GM18520 (cell line): Measurements from ENCODE around the gene DUSP19.

Experiments used
- ATAC-seq: cut with Tn5 transposase; IDR thresholded peaks from one replicate; pipeline ENCODE4 v1.9.1; 2021; ENCODE audit not compliant: unreplicated experiment

The DUSP19 gene

DNA sequence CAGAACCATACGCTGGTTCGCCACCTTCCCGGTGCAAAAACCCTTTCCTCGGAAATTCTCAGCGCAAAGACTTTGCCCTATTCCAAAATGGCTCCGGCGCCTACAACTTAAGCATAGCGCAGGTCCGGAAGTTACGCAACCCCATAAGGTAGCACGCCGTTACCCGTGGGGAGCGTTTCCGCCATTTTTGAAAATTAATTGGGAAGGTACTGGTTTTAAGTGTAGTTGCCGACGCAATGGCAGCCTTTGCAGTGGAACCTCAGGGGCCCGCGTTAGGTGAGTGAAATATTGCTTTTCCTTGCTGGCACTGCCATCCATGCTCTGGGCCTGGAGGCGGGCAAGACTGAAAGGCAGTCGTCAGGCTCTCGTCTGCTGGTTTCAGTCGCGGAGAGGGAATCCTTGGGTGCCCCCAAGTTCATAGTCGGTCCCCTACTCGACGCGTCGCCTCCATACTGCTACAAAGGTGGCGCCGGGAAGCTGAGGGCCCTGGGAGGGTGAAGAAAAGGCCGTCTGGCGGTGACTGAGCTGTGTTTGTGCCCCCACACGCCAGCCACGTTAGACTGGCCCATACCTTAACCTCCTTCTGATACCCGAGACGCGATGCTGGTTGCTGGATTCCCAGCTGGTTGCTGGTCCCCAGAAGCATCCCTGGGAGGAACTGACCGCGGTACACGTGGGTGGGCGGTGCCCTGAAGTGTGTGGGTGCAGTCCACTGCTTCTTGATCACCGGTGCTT is 45.8 kb downstream of the DUSP19 start, which contains the start of gene NUP35:
Gene NUP35 (plus strand): TSS at position 222 of the 735 bp plus-strand sequence. CDS start 15 bp downstream, at position 237.
- ATAC-seq, result peak; percentile 86

DNA sequence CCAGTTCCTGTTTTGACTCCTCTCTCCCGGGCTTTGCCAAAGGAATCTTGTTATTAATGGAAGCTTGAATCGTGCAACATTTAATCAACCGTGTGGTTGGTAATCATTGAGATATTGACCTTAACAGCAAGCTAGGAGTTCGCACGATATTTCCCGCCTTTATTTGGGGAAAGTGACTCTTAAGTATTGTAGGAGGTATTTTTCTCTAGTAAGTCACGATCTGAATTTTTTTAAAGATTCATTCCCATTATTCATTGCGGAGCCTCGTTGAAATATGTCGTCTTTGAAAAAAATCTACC is 46.4 kb downstream of the DUSP19 start:
- no peak for ATAC-seq

DNA sequence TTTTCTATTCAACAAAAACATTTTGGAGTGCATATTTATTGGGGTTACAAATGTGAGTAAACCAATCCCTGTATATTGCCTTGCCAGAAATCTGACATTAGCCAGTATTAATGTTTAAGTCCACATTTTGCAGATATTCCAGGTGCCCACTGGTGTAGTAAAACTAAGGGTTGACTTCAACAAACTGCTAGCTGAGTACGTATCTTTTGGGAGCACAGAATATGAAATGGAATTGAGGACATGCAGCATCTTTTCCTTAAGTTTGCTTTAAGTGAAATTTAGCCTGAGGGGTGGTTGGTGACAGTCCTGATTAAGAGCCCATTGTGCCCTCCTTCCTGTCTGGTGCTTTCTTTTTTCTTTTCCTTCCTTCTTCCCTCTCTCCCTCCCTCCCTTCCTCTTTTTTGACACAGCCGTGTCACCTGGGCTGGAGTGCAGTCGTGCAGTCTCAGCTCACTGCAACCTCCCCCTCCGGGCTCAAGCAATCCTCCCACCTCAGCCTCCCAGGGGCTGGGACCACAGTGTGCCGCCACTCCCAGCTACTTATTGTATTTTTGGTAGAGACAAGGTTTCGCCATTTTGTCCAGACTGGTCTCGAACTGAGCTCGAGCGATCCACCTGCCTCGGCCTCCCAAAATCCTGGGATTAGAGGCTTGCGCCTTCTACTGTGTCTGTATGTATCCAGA is 47.3 kb downstream of the DUSP19 start:
- ATAC-seq, result no peak

DNA sequence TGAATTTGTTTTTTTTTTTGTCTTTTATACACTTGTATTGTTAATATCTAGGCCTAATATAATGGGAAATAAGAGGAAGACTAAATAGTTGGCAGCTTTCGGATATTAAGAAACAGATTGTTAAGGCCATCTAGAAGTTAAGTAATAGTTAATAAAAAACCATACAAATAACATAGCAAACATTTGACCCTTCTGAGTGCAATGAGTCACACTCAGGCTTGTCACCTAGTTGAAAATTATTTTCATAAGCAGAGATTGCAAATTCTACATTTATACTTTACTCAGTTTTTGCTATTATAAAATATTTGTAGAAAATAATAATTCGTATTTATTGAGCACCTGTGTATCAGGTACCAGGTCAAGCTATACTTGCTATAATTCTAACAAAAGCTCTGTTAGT is 48.1 kb downstream of the DUSP19 start:
- no peak for ATAC-seq

DNA sequence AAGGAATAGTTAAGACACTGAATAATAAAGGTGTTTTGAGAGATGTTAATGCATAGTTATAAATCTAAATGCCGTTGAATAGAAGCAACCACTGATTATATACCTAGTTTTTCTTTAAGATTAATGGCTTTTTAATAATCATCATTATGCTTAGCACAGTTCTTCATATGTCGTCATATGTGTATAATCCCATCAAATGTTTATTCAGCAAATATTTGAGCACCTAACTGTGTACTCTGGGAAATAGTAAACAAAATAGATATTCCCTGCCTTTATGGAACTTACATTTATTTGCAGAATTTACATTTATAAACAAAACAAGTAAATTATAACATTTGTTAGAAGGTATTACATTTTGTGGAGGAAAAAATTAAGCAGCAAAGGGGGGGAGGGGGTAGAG is 55.5 kb downstream of the DUSP19 start:
- ATAC-seq, result no peak

DNA sequence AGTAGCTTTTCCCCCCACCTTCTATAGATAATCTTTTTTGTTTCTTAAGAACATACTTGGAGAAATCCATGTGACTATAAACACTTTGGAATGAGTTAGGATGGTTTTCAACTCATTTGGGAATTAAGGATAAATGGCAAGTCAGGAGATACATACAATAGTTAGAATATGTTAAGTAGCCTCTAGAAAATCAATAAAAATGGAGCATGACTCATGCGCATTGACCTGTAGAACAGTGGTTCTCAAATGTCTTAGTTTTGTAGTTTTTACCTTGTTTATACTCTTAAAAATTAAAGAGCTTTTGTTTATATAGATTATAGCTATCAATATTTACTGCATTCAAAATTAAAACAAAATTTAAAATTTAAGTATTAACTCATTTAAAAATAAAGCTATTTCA is 70.4 kb downstream of the DUSP19 start:
- ATAC-seq, result no peak

DNA sequence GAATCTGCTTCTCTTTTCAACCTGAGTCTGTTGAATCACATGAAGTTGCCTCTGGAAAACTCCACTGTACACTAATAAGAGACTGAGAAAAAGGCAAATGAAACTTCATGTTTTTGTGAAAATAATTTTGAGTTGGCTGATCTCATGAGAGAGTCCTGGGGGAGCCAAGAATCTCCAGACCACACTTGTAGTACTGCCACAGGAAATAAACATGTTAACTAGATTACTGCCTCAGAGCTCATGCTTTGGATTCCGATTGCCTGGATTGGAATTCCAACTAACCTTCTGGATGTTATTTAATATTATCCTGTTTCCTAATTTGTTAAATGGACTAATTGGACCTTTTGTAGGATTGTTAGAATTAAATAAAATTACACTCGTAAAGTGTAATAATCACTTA is 70.9 kb downstream of the DUSP19 start:
- ATAC-seq, result no peak
